HL-60 (cell line): ENCODE data around the gene ZDHHC12.

ENCODE experiments used
- POLR2AphosphoS5 ChIP-seq: IDR thresholded peaks from 2 replicates; pipeline ENCODE4 v1.6.1; 2012; ENCODE audit warnings: low read depth
- TF ChIP-seq, protein P1 (sequence below): IDR thresholded peaks from one replicate; pipeline ENCODE4 v1.5.1; 2011; ENCODE audit warnings: low read length, control low read depth, inconsistent platforms; ENCODE audit not compliant: insufficient read depth

DNA sequence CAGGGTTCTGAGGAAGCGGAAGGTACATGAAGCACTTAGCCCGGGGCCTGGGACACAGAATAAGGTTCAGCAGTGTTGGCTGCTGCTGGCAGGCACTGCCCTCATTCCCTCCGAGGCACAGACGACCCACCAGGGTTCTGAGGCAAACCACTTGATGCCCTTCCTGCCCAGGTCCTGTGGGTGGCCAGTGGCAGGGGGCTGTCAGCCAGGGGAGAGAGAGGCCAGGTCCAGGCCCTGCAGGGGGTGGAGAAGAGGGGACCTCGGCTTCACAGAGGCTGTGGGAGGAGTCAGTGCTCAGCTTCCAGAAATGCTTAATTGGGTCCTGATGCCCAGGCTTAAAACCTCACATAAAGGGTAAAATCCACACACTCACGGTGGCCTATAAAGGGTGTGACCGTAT, 4.4 kb upstream of the ZDHHC12 start:
- TF ChIP-seq POLR2AphosphoS5 = no peak
- TF ChIP-seq, protein P1, sequence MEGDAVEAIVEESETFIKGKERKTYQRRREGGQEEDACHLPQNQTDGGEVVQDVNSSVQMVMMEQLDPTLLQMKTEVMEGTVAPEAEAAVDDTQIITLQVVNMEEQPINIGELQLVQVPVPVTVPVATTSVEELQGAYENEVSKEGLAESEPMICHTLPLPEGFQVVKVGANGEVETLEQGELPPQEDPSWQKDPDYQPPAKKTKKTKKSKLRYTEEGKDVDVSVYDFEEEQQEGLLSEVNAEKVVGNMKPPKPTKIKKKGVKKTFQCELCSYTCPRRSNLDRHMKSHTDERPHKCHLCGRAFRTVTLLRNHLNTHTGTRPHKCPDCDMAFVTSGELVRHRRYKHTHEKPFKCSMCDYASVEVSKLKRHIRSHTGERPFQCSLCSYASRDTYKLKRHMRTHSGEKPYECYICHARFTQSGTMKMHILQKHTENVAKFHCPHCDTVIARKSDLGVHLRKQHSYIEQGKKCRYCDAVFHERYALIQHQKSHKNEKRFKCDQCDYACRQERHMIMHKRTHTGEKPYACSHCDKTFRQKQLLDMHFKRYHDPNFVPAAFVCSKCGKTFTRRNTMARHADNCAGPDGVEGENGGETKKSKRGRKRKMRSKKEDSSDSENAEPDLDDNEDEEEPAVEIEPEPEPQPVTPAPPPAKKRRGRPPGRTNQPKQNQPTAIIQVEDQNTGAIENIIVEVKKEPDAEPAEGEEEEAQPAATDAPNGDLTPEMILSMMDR = no peak
